HG02623 (cell line): ENCODE measurements around the gene NRG3.

Experiments
- ATAC-seq: cut with Tn5 transposase; IDR thresholded peaks from one replicate; pipeline ENCODE4 v1.9.1; 2021; ENCODE audit warnings: moderate library complexity; ENCODE audit not compliant: unreplicated experiment

NRG3 gene

DNA sequence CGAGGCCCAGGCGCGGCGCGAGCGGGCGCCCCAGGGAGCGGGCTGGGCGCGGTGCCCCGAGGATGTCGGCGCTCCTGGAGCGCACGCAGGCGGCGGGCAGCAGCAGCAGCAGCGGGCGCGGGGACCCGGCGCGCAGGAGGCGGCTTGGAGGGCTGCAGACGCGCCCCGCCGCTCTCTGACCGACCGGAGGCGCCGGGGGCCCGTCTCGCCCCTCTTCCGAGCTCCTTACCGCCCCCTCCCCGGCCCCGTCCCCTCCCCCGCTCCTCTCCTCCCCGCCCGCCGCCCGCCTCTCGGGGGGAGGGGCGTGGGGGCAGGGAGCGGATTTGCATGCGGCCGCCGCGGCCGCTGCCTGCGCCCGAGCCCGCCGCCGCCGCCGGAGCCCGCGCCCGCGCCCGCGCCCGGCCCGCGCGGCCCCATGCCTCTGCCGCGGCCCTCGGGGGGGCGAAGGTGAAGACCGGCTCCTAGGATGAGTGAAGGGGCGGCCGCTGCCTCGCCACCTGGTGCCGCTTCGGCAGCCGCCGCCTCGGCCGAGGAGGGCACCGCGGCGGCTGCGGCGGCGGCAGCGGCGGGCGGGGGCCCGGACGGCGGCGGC lies at the start of gene NRG3:
TSS of gene NRG3 (plus strand) at position 320 of the 592 bp plus-strand sequence.
- no peak for ATAC-seq

DNA sequence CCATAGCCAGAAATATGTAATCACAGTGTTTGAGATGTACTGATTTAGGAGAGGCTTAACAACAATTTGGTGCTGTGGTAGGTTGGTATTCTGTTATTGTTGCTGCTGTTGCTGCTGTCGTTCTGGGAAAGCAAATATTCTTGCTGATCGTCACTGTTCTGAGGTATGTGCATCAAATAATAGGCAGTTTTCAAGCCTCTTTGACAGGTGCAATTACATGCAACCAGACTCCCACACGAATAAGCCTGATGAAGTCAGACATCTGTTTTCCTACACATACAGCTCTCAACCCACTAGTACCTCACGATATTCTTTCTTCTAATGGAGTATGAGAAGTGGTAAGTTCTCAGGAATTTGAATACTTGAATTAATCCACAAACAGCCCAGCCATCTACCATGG lies 46.7 kb upstream of the NRG3 start:
- no peak for ATAC-seq

DNA sequence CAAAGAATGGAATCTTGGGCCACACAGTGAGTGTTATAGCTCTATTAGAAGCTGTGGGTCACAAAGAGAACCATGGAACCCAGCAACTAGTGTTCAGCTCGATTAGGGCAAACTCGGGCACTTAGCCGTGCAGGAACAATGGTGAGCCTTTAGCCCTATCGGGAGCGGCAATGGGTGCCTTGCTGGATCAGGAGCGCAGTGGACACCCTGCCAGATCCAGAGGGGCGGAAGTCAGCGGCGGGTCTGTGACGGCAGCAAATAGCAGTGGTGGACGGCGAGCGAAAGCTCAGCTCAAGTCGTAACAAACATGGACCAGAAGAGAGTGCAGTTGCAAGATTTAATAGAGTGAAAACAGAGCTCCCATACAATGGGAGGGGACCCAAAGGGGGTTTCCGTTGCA lies 43.9 kb upstream of the NRG3 start:
- ATAC-seq = no peak

DNA sequence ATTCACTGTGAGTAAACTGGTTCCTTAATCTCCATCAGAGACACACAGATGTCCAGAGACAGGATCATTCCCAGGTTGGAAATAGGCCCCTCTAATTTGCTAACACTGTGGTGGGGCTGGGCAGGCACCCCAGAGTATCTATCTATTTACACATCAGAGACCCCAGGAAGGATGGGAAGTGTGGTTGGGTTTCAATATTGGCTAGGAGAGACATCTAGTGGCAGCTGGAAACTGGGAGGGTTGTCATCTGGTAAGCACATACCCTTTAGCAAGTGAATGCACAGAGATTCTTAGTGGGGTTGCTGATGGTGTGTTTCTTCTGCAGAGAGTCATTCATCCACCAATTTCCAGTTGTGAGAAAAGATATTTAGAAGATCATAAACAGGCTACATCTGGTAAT lies 36.0 kb upstream of the NRG3 start:
- ATAC-seq = no peak

DNA sequence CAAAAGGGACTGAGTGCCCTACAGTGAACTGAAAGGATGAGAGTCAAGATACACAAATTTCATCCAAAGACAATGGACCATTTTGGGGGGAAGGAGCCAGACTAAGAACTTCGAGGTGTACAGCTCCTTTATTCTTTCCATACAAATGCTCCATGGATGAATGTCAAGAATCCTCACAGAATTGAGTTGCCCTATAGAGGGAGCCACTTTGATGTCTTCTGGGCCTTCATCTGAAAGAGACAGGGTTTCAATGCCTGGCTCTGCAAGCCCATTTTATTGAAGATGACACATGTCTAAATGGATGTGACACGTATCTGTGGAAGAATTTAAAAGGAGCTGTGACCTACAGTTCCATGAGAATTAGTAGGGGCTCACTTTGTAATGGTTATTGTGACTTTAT lies 32.0 kb upstream of the NRG3 start:
- no peak for ATAC-seq

DNA sequence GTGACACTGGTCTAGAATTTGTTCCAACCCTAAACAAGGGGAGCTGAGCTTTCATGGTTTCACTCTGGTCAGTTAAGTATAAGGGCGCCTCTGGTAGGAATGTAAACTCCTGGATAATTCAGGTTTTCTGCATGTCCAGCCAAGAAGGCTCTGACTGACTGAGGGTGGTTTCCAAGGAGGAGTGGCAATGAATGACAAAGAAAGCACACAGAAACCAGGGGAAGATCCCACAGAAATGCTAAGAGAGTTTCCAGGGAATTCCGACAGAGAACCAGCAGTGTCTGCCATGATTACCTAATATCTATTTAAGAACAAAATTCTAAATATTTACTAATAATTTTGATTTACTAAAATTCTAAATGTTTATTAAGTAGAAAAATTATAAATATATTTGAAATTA lies 27.3 kb upstream of the NRG3 start:
- ATAC-seq = no peak

DNA sequence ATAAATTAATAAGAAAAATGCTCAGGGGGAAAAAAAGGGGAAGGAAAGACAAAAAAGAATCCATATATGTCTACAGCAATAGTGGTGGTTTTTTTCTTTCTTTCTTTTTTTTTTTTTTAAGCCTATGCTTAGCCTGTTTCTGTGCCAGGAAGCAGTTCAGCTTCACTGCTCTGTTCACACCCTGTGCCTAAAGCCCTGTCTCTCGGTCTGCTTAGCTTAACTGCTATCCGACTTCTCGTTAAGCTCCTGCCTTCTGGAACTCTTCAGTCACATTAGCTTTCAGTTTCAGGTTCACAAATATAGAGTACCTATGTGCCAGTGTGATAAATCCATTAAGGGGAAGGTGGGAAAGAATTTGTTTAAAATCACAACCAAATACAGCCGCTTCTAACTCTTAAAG lies 26.5 kb upstream of the NRG3 start:
- ATAC-seq = no peak

DNA sequence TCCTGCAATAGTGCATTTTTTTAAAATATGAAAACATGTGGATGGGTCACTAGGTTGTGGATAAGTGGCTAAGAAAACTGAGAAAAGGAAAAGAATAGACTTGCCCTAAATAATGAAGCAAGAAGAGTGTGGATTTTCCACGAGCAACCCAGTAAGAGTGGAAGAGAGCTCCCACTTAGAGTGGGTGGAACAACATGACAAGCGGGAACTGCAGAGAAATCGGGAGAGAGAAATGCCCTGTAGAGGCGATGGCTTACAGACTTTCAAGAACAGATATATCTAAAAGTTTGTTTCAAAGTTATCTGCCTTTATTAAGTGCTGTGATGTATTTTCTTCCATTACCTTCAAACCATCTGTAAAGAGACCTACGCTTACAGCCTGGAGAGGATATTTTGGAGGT lies 26.1 kb upstream of the NRG3 start:
- ATAC-seq = no peak

DNA sequence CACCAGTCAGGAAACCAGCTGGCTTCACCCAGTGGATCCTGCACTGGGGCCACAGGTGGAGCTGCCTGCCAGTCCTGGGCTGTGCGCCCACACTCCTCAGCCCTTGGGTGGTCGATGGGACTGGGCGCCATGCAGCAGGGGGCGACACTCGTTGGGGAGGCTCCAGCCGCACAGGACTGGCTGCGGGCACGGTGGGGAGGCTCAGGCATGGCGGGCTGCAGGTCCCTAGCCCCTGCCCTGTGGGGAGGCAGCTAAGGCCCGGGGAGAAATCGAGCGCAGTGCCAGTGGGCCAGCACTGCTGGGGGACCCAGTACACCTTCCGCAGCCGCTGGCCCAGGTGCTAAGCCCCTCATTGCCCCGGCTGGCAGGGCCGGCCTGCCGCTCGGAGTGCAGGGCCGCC lies 12.4 kb upstream of the NRG3 start:
- no peak for ATAC-seq

DNA sequence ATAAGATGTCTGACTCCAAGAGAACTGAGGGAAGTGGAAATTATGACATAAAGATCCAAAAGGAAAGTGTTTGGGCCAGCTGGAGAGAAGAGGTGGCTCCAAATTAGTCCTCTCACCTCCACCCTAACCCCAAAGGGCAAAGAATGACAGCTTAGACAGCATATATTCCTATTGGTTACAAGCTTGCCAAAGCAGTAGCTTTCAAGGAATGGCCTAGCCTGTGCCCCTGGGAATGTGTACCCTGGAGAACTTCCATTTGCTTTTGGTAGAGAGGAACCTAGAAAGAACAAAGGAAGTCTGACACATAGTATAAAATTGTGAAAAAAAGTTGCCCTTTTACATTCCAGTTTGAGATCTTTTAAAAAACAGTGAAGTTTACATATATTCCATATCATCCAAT lies 11.2 kb upstream of the NRG3 start:
- ATAC-seq = no peak

DNA sequence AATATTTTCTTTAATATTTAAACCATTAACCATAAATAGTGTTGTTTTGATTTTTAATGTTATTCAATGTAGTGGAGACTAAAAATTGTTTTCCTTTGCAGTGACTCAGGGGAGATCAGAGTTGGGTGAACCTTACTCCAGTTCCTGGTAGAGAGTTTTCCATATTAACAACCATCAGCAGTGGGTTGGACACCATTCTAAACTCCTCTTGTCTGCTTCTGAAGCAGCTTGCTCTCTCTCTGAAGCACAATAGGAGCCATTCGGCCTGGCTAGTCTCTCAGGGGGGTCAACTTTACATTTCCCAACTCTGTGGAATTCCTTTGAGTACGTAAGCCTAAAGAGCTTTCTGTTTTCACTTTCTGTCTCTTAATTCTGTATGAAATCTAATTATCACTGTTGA lies 9.4 kb upstream of the NRG3 start:
- no peak for ATAC-seq

DNA sequence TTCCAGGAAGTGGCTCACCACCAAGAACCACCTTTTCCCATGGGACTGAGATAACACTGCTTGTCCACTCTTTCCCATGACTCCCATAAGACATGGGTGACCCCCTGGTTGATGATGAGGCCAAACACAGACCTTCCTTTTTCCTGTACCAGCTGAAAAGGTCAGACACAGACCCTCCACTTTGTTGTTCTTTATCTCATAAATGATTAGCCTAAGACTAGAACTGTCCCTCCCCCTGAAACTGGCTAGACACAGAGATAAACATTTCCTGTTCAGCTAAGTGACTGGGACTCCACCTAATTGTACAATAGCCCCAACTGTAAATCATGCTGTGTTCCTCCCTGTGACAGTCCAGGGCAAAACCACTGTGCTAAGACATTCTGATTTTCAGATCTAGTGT lies 8.2 kb upstream of the NRG3 start:
- peak; percentile 89 for ATAC-seq

DNA sequence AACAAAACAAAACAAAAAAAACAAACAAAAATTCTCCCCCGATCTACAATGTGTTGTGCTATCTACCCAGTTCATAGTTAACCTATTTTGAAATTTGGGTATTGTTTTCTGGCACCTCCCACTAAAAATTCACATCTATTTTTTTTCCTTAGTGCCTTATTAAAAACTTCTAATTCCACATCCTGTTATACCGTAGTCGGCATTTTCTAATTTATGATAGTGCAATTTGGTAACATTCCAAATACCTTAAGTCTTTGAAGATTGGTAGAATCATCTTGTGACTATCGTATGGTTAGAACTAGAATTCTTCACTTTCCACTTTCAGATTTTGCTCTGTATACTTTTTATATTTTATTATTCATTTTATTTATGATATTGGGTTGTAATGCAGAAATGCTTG lies 4.5 kb upstream of the NRG3 start:
- no peak for ATAC-seq

DNA sequence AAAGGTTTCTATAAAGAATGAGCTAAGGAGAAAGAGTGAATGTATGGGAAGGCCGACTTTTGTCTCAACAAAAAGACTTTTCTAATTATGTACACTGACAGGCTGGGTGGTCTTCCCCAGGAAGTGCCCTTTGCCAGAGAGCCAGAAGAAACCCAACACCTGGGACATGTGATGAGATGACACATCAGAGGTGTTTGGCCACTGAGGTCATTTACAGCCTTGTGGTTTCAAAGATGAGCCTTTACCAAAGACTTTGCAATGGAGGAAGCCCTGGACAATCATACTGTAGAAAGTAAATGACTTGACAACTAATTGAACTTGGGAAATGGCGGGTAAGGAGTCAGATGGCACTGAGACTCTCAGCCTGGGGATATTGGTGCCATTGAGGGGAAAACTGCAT lies 3.4 kb upstream of the NRG3 start:
- ATAC-seq = no peak

DNA sequence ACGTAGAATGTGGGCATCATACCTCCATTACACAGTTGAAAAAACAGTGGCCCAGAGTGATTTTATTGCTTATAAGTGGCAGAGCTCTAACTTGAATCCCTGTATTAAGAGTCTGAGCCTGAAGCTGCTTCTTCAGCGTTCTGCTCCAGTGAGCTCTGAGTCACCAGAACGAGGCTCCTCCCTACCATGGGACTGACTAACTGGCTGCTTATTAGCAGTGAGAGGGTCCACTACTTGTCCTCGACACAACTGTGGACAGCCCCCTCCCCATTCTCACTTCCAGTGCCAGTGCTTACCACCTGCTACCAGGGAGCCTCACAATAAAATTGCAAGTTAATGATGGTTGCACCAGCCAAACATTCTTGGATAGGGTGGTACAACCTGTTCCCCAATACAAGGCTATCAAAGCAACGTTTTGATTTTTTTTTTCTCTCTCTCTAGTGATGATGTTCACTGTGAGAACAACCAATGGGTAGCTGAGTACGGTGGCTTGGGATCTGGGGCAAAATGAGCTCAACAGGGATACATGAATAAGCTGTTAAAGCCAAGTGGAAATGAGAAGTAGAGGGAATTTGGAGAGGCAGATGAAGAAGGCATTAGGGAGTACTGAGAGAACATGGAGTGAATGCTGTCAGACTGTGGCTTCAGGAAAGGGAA lies 2.7 kb upstream of the NRG3 start:
- ATAC-seq = no peak

DNA sequence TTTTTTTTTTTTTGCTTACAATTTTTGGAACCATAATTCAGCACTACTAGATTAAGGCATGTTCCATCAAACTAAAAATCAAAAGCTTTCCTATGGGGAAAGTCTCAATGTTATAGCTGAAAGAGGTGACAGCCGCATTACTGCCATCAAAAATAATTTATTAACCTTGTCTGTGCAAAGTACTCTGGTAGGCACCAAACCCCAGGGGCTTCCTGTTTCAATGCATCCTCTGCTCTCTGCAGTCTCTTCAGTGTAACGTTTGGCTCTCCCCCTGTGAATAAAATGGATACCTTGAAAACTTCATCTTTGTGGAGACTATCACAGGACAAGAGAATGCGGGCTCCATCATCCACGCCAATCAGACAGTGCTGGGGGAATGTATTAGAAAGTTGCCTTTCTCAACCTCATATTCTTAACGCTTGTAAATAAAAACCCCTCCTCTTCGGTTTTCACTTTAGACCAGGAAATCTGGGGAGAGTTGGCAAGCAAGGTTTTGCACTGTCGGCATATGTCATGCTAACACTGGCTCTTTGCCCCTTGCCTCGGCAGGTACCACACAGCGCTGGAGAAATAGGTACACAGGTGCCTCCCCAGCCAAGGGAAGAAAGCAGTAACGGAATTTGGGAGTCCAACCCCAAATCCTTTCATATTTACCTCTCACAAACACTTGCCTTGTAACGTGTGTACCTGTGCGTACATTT lies 1.6 kb upstream of the NRG3 start:
- no peak for ATAC-seq

DNA sequence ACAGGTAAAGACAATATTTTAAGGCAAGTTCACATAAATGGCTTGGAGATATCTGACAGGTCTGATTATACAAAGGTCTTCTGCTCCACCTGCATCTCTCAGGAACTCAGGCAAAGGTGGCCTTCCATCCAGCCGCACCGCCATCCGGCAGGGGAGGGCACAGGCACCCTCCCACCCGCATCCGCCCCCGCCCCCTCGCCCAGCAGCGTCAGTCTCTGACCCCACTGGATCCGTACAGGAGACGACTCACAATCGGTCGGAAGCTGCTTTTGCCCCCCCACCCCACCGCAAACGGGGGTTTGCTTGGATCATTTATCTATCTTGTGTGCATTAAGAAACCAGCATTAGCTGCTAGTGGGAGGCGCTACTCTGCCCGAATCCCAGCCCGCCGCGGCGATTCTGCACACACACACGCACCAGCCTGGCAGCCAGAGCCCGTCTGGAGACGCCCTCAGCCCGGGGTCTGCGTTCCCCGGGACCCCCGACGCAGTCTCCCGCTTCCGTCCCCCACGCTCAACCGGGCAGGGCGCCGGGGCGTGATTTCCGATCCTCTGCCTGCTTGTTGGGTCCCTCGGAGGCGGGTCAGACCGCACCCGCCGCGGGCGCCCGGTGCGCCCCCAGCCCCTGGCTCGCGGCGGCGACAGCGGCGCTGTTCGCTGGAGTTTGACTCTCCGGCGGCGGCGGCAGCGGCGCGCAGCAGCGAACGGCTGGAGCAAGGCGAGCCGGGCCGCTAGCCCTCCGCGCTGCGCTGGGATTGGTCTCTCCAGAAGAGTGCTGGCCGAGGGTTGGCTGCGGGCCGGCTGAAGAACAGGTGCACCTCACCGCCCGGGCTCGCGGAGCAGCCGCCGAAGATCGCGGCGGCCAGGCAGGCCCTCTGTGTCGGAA lies 820 bp upstream of the NRG3 start:
- ATAC-seq = no peak

DNA sequence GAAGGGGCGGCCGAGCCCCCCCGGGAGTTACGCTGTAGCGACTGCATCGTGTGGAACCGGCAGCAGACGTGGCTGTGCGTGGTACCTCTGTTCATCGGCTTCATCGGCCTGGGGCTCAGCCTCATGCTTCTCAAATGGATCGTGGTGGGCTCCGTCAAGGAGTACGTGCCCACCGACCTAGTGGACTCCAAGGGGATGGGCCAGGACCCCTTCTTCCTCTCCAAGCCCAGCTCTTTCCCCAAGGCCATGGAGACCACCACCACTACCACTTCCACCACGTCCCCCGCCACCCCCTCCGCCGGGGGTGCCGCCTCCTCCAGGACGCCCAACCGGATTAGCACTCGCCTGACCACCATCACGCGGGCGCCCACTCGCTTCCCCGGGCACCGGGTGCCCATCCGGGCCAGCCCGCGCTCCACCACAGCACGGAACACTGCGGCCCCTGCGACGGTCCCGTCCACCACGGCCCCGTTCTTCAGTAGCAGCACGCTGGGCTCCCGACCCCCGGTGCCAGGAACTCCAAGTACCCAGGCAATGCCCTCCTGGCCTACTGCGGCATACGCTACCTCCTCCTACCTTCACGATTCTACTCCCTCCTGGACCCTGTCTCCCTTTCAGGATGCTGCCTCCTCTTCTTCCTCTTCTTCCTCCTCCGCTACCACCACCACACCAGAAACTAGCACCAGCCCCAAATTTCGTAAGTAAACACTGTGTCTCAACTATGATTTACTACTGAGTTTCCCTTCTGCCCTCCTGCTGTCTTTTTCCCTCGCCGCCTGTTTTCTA lies 666 bp downstream of the NRG3 start:
- no peak for ATAC-seq

DNA sequence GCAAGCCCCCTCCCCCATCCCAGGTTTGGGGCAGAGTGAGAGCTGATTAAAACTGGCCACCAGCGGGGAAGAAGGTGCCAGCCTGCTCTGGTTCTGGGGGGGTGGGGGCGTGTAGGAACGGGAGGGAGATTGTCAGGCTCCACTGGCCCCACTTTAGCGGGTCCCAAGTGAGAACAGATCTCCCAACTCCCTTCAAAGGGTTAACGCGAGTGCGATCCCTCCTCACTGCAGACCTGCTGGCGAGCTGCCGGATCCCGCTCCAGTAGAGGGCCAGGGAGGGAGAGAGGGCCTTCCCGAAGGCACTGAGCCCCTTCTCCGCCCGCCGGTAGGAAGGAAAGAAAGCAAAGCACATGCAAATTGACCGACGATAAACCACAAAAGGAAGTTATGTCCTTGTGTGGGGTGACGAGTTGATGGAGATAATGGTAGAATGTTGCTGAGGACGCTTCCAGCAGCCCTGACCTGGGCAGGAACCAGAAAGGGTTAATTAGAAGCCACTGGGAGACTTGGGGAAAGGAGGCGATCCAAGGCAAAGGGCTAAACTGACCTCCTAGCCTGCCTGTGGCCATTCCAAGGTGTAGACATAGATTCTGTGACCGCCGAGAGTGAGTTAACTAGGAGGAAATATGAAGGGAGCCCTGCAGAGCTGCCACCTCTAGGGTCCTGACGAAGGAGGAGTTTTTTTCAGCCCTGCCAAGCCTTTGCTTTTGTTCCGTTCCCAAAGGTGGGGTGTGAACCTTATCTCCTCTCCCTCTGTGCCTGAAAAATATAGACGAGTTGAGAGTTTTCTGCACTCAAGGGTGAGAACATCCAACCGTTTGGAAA lies 1.5 kb downstream of the NRG3 start:
- ATAC-seq = no peak

DNA sequence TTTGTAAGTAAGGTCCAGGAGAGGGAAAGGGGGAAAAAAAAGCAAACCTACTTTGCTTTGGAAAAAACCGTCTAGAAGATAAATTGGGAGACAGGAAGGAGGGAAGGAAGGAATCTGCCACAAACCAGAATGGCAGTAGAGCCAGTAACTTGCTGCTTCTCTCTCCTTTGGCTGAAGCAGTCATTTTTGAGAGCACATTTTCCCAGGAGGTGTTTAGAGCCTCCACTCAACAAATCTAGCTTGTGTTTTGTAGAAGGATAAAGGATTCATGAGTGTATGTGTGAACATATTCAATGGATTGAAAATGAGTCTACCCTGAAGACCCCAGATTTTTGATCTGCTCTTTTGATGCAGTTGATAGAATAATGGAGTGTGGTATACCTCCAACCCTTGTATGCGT lies 2.6 kb downstream of the NRG3 start:
- ATAC-seq = no peak
